Muscle of leg (tissue), 16 donors: ENCODE measurements around the gene PPP1R2C. TPM values are rescaled to one million over a fixed set of nuclear protein-coding genes. Genes with fewer than 3 reads are reported as not detected.

Experiments used
- DNase-seq: peaks from one replicate; pipeline ENCODE4 v3.0.0; 2013
- H3K27ac ChIP-seq: one replicate; pipeline ENCODE4 v1.5.1; 2013; ENCODE audit warnings: mild to moderate bottlenecking, low read length, control low read depth
- H3K27me3 ChIP-seq: one replicate; pipeline ENCODE4 v1.6.1; 2013; ENCODE audit warnings: low read length; ENCODE audit not compliant: control insufficient read depth, insufficient read depth
- H3K36me3 ChIP-seq: one replicate; pipeline ENCODE4 v1.6.1; 2013; ENCODE audit warnings: low read length; ENCODE audit not compliant: control insufficient read depth, insufficient read depth
- H3K4me1 ChIP-seq: one replicate; pipeline ENCODE4 v1.6.1; 2013; ENCODE audit warnings: low read length; ENCODE audit not compliant: control insufficient read depth, insufficient read depth
- H3K4me3 ChIP-seq: one replicate; pipeline ENCODE4 v1.5.1; 2013; ENCODE audit warnings: low read length, control low read depth
- H3K9me3 ChIP-seq: replicated peaks from 2 replicates; pipeline ENCODE4 v1.6.1; 2013; ENCODE audit warnings: low read depth, low read length; ENCODE audit not compliant: control insufficient read depth
- WGBS: methylation state at CpG from one replicate; pipeline ENCODE4 v1.1.5; 2013; ENCODE audit warnings: missing lambda C conversion rate; ENCODE audit not compliant: insufficient coverage; 5-methylcytosine and 5-hydroxymethylcytosine counted together
- long read RNA-seq, 11 donors: transcript quantifications; one replicate each; lab custom pipeline, GENCODE V29; 2026
- polyA plus RNA-seq, 8 donors: library from polyadenylated mRNA; unstranded; fragments of 120-200 nt; gene quantifications; one replicate each; pipeline versions ENCODE4 v1.2.1 to v1.2.3, GENCODE V29; 2013; ENCODE audit warnings: inconsistent platforms in 1 of 8, low replicate concordance in 1 of 8; ENCODE audit not compliant: insufficient read length in 8 of 8, insufficient read depth in 1 of 8
- total RNA-seq: library from RNA; stranded (reverse); fragments of 120-200 nt; gene quantifications from one replicate; pipeline ENCODE4 v1.2.4, GENCODE V29; 2013

PPP1R2C gene
- total RNA-seq (not detected), polyA plus RNA-seq (not detected)
- long read RNA-seq, donor 1 = 0 reads
- long read RNA-seq, donor 2 = 0 reads
- long read RNA-seq, donor 3 = 0 reads
- long read RNA-seq, donor 4 = 0 reads
- long read RNA-seq, donor 5 = 0 reads
- long read RNA-seq, donor 6 = 0 reads
- long read RNA-seq, donor 7 = 0 reads
- long read RNA-seq, donor 8 = 0 reads
- long read RNA-seq, donor 9 = 0 reads
- long read RNA-seq, donor 10 = 0 reads
- long read RNA-seq, donor 11 = 0 reads

- peaks cover 24% of the 10 kb centered on the region for H3K27me3 ChIP-seq
- no peak for DNase-seq
- H3K4me1 ChIP-seq = no peaks in the 10 kb centered on the region
- 52% methylated on average over 27 of the region's 33 CpGs for WGBS
- no peak within 1 kb of the TSS for H3K4me3 ChIP-seq
- H3K36me3 ChIP-seq = no peaks in the 10 kb centered on the region
- no peak within 1 kb of the TSS for H3K27ac ChIP-seq
- H3K9me3 ChIP-seq = no peaks in the 10 kb centered on the region
Measured at GRCh38 chrX:42778096-42778495, at the start of gene PPP1R2C. Gene PPP1R2C, minus strand, starts transcription at chrX:42778163. Its CDS starts 84 bp downstream, at chrX:42778079.

- DNase-seq = no peak
- Histone ChIP-seq H3K4me1 (no peaks in the 10 kb centered on the region), H3K9me3 (no peaks in the 10 kb centered on the region), H3K27ac (no peak overlapping the region), H3K27me3 (peaks cover 4% of the 10 kb centered on the region), H3K36me3 (no peaks in the 10 kb centered on the region), H3K4me3 (no peak overlapping the region)
- no CpG with 5 or more reads among the region's 3 CpGs for WGBS
Measured at GRCh38 chrX:42825201-42825600, 47.2 kb upstream of the PPP1R2C start.

GRCh38 chrX:42824541-42824940, 46.6 kb upstream of the PPP1R2C start:
- 60% methylated on average over 1 of the region's 5 CpGs for WGBS
- H3K4me3 ChIP-seq = no peak overlapping the region
- no peaks in the 10 kb centered on the region for H3K36me3 ChIP-seq
- H3K27me3 ChIP-seq = no peaks in the 10 kb centered on the region
- H3K9me3 ChIP-seq = no peaks in the 10 kb centered on the region
- no peaks in the 10 kb centered on the region for H3K4me1 ChIP-seq
- no peak overlapping the region for H3K27ac ChIP-seq
- peak; percentile 60 for DNase-seq

GRCh38 chrX:42823443-42823842, 45.5 kb upstream of the PPP1R2C start:
- WGBS = no CpG with 5 or more reads among the region's 1 CpG
- DNase-seq = no peak
- no peaks in the 10 kb centered on the region for H3K27me3 ChIP-seq

GRCh38 chrX:42821803-42822443, 44.0 kb upstream of the PPP1R2C start:
- Histone ChIP-seq H3K27ac (no peak overlapping the region), H3K27me3 (no peaks in the 10 kb centered on the region), H3K4me3 (no peak overlapping the region), H3K9me3 (peaks cover 6% of the 10 kb centered on the region), H3K4me1 (no peaks in the 10 kb centered on the region), H3K36me3 (no peaks in the 10 kb centered on the region)
- DNase-seq = peak; percentile 34
- WGBS = 74% methylated on average over 4 of the region's 7 CpGs

More at GRCh38 chrX:42823443-42823842, 45.5 kb upstream of the PPP1R2C start:
- H3K4me3 ChIP-seq = no peak overlapping the region
- no peaks in the 10 kb centered on the region for H3K4me1 ChIP-seq
- H3K36me3 ChIP-seq = no peaks in the 10 kb centered on the region
- H3K9me3 ChIP-seq = peaks cover 4% of the 10 kb centered on the region
- H3K27ac ChIP-seq = no peak overlapping the region

GRCh38 chrX:42818151-42818921, 40.4 kb upstream of the PPP1R2C start:
- Histone ChIP-seq H3K27me3 (no peaks in the 10 kb centered on the region), H3K4me3 (no peak overlapping the region), H3K36me3 (no peaks in the 10 kb centered on the region), H3K4me1 (no peaks in the 10 kb centered on the region), H3K9me3 (peaks cover 6% of the 10 kb centered on the region), H3K27ac (no peak overlapping the region)
- 87% methylated on average over 14 of the region's 17 CpGs for WGBS
- no peak for DNase-seq

GRCh38 chrX:42809569-42809968, 31.6 kb upstream of the PPP1R2C start:
- no CpG with 5 or more reads among the region's 2 CpGs for WGBS
- Histone ChIP-seq H3K4me3 (no peak overlapping the region), H3K4me1 (no peaks in the 10 kb centered on the region), H3K27ac (no peak overlapping the region), H3K36me3 (no peaks in the 10 kb centered on the region), H3K9me3 (no peaks in the 10 kb centered on the region), H3K27me3 (no peaks in the 10 kb centered on the region)
- no peak for DNase-seq

- H3K27me3 ChIP-seq = no peaks in the 10 kb centered on the region
- no CpG with 5 or more reads among the region's 1 CpG for WGBS
- no peaks in the 10 kb centered on the region for H3K36me3 ChIP-seq
- no peaks in the 10 kb centered on the region for H3K4me1 ChIP-seq
- H3K27ac ChIP-seq = no peak overlapping the region
- no peak overlapping the region for H3K4me3 ChIP-seq
- H3K9me3 ChIP-seq = no peaks in the 10 kb centered on the region
- no peak for DNase-seq
Measured at GRCh38 chrX:42807393-42807792, 29.4 kb upstream of the PPP1R2C start.

- Histone ChIP-seq H3K9me3 (no peaks in the 10 kb centered on the region), H3K4me1 (no peaks in the 10 kb centered on the region), H3K27me3 (peaks cover under 1% of the 10 kb centered on the region), H3K4me3 (no peak overlapping the region), H3K27ac (no peak overlapping the region), H3K36me3 (no peaks in the 10 kb centered on the region)
- WGBS = no CpG with 5 or more reads among the region's 2 CpGs
- no peak for DNase-seq
Measured at GRCh38 chrX:42804524-42804923, 26.6 kb upstream of the PPP1R2C start.

GRCh38 chrX:42803320-42803719, 25.4 kb upstream of the PPP1R2C start:
- peak; percentile 46 for DNase-seq
- Histone ChIP-seq H3K4me3 (no peak overlapping the region), H3K9me3 (peaks cover 2% of the 10 kb centered on the region), H3K27ac (no peak overlapping the region), H3K4me1 (no peaks in the 10 kb centered on the region), H3K27me3 (peaks cover 2% of the 10 kb centered on the region), H3K36me3 (no peaks in the 10 kb centered on the region)
- WGBS = no CpG with 5 or more reads among the region's 2 CpGs
